ENCODE measurements around the gene TRMU.

- TF ChIP-seq CTCF (IDR thresholded peaks at IDR 0.05 in 8 of 11, conservative IDR thresholded peaks at IDR 0.05 in 3 of 11) (no peak), POLR2A (IDR thresholded peaks at IDR 0.05) (no peak)
Measured at GRCh38 chr22:46288846-46289243, 46.7 kb upstream of the TRMU start.
